PFSK-1 (cell line): ENCODE data around the gene CDCP2.

ENCODE experiments used
- FOXP2 ChIP-seq: optimal IDR thresholded peaks from 2 replicates; pipeline ENCODE3; 2011; ENCODE audit warnings: borderline replicate concordance, control low read depth, inconsistent platforms; ENCODE audit not compliant: insufficient read depth; ENCODE audit errors: extremely low read length, extremely low read depth
- POLR2AphosphoS5 ChIP-seq: IDR thresholded peaks from 2 replicates; pipeline ENCODE4 v1.6.1; 2012; ENCODE audit warnings: low read depth, mild to moderate bottlenecking, control low read depth, low read length, moderate library complexity
- REST ChIP-seq, 2 experiments: IDR thresholded peaks; 2 replicates each; pipeline versions ENCODE4 v1.6.1 to v1.8.0; 2011 to 2012; ENCODE audit warnings: low read depth in 2 of 2, low read length in 2 of 2, control low read depth in 1 of 2, inconsistent platforms in 1 of 2, mild to moderate bottlenecking in 1 of 2, moderate library complexity in 1 of 2; ENCODE audit not compliant: insufficient read depth in 1 of 2
- SIN3A ChIP-seq: IDR thresholded peaks from 2 replicates; pipeline ENCODE4 v1.6.1; 2012; ENCODE audit warnings: mild to moderate bottlenecking, low read length, moderate library complexity, borderline replicate concordance; ENCODE audit not compliant: insufficient read depth
- TAF1 ChIP-seq: IDR thresholded peaks from 2 replicates; pipeline ENCODE4 v1.6.1; 2012; ENCODE audit warnings: low read length, control low read depth, borderline replicate concordance; ENCODE audit not compliant: insufficient read depth

The CDCP2 gene

GRCh38 chr1:54096227-54096876 is 56.4 kb downstream of the CDCP2 start:
- no peak for TF ChIP-seq FOXP2
- no peak for TF ChIP-seq SIN3A
- no peak for TF ChIP-seq POLR2AphosphoS5

- no peak; a peak in 1 of 4 replicates for TF ChIP-seq REST (IDR thresholded peaks at IDR 0.05; ENCODE audit: insufficient read depth in 1 of 2, low read depth in 2 of 2, low read length in 2 of 2)
- no peak for TF ChIP-seq POLR2AphosphoS5
- TF ChIP-seq TAF1 = no peak
- no peak for TF ChIP-seq FOXP2
- TF ChIP-seq SIN3A = no peak
Measured at GRCh38 chr1:54095546-54096226, 57.1 kb downstream of the CDCP2 start.

GRCh38 chr1:54094001-54094729 is 58.6 kb downstream of the CDCP2 start:
- no peak for TF ChIP-seq FOXP2
- TF ChIP-seq TAF1 = no peak
- TF ChIP-seq SIN3A = no peak
- no peak for TF ChIP-seq POLR2AphosphoS5

- no peak for TF ChIP-seq FOXP2
- TF ChIP-seq SIN3A = no peak
- TF ChIP-seq REST (IDR thresholded peaks at IDR 0.05; ENCODE audit: insufficient read depth in 1 of 2, low read depth in 2 of 2, low read length in 2 of 2) = no peak
- TF ChIP-seq POLR2AphosphoS5 = no peak
- TF ChIP-seq TAF1 = no peak
Measured at GRCh38 chr1:54091666-54092065, 61.1 kb downstream of the CDCP2 start.

- no peak for TF ChIP-seq POLR2AphosphoS5
- TF ChIP-seq SIN3A = no peak
- TF ChIP-seq REST (IDR thresholded peaks at IDR 0.05; ENCODE audit: insufficient read depth in 1 of 2, low read depth in 2 of 2, low read length in 2 of 2) = no peak
- no peak for TF ChIP-seq TAF1
- no peak for TF ChIP-seq FOXP2
Measured at GRCh38 chr1:54088385-54088784, 64.4 kb downstream of the CDCP2 start.
